ENCODE results near the gene KEAP1.

- no peak for TF ChIP-seq CTCF (IDR thresholded peaks at IDR 0.05; ENCODE audit: low read depth, low read length)
- no peak for TF ChIP-seq POLR2A (IDR thresholded peaks at IDR 0.05; ENCODE audit: extremely low read depth, insufficient read length)
- no peak for TF ChIP-seq MAX (IDR thresholded peaks at IDR 0.05; ENCODE audit: low read depth, low read length)
- no peak for TF ChIP-seq MYC (IDR thresholded peaks at IDR 0.05; ENCODE audit: low read depth, low read length)
Measured at GRCh38 chr19:10508707-10509106, 5.6 kb upstream of the KEAP1 start.

Data from NB4 (cell line).